OCI-LY3 (cell line): ENCODE results near the gene CCM2.

Source experiments
- CTCF ChIP-seq: fragments of 200-600, 300-600 bp; sonication (generic); IDR thresholded peaks from 2 replicates; pipeline ENCODE4 v1.5.1; 2014; ENCODE audit warnings: antibody characterized with exemption, low read length, low read depth
- EZH2phosphoT487 ChIP-seq: fragments of 200-600 bp; shearing (Covaris generic); IDR thresholded peaks from 2 replicates; pipeline ENCODE4 v1.6.1; 2018; ENCODE audit warnings: antibody characterized with exemption, mixed run types, low read depth

DNA sequence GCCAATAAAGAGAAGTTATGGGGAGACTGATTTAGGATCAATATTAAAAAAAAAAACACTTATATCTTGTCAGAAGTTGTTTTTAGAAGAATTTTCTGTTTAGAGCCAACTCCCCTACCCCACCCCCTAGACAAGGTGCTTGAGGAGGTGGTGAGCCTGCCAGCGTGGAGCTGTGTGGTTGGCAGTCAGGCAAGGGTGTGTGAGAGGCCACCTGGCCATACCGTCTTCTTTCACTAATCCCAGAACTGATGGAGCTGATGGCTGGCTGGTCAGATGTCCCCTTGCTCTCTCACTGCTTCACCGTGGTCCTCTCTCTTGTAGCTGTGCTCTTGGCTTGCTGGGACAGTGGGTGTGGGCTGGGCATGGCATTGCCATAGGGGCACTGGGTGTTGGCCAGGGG, 54.4 kb downstream of the CCM2 start:
- TF ChIP-seq CTCF (no peak), EZH2phosphoT487 (no peak)
